ENCODE measurements around the gene GPBAR1. TPM values are rescaled to one million over a fixed set of nuclear protein-coding genes. Genes with fewer than 3 reads are reported as not detected.

The GPBAR1 gene
- total RNA-seq, 4 donors from 2014 or later = 24.7 to 74.2 (median 59.1) TPM

- TF ChIP-seq, protein P1, sequence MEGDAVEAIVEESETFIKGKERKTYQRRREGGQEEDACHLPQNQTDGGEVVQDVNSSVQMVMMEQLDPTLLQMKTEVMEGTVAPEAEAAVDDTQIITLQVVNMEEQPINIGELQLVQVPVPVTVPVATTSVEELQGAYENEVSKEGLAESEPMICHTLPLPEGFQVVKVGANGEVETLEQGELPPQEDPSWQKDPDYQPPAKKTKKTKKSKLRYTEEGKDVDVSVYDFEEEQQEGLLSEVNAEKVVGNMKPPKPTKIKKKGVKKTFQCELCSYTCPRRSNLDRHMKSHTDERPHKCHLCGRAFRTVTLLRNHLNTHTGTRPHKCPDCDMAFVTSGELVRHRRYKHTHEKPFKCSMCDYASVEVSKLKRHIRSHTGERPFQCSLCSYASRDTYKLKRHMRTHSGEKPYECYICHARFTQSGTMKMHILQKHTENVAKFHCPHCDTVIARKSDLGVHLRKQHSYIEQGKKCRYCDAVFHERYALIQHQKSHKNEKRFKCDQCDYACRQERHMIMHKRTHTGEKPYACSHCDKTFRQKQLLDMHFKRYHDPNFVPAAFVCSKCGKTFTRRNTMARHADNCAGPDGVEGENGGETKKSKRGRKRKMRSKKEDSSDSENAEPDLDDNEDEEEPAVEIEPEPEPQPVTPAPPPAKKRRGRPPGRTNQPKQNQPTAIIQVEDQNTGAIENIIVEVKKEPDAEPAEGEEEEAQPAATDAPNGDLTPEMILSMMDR (IDR thresholded peaks at IDR 0.05) = no peak
- ATAC-seq (ENCODE audit: low FRiP score) (no peak), DNase-seq (ENCODE audit: low spot score) (no peak)
Observed at GRCh38 chr2:218293715-218294429, 33.1 kb downstream of the GPBAR1 start.

DNA sequence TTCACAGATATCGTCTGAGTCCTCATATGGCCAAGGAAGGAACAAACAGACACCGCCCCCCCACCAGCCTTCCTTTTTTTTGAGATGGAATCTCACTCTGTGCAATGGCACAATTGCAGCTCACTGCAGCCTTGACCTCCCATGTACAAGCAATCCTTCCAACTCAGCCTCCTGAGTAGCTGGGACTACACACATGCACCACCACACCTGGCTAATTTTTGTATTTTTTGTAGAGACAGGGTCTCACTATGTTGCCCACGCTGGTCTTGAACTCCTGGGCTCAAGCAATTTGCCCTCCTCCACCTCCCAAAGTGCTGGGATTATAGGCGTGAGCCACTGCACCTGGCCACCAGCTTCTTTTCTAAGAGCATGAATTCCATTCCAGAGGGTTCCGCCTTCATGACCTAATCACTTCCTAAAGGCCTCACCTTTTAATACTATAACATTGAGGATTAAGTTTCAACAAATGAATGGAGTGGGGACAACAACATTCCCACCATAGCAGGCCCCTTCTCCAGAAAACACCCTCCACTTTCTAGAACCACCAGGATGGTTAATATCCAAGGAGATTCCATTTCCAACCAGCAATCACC, 33.7 kb downstream of the GPBAR1 start:
- TF ChIP-seq, protein P1 (IDR thresholded peaks at IDR 0.05) = no peak
- ATAC-seq (ENCODE audit: low FRiP score) = no peak
- no peak for DNase-seq (ENCODE audit: low spot score)

GRCh38 chr2:218295029-218295428, 34.2 kb downstream of the GPBAR1 start:
- ATAC-seq (ENCODE audit: low FRiP score) (no peak), DNase-seq (ENCODE audit: low spot score) (no peak)
- TF ChIP-seq, protein P1 (IDR thresholded peaks at IDR 0.05) = no peak

DNA sequence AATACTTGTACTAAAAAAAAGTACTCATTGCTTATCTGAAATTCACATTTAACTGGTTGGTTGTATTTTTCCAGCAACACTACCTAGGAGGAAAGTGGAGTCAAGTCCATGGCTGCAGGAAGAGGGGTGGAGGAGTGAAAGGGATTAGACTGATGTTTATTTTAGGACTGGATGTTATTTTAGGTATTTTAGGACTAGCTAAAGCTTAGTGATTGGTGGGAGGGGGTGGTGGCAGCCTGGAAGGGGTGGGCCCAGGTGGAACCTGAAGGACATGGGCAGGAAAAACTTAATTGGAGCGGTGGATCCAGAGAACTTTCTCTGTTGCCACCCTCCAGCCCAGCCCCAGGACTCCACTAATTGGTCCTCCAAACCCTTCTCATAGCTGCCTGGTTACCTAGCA, 35.4 kb downstream of the GPBAR1 start:
- TF ChIP-seq, protein P1 (IDR thresholded peaks at IDR 0.05) = no peak
- no peak for DNase-seq (ENCODE audit: low spot score)

GRCh38 chr2:218296847-218297246, 36.0 kb downstream of the GPBAR1 start:
- no peak for ATAC-seq (ENCODE audit: low FRiP score)
- TF ChIP-seq, protein P1 (IDR thresholded peaks at IDR 0.05) = no peak

More for the DNA sequence above, 35.4 kb downstream of the GPBAR1 start:
- ATAC-seq (ENCODE audit: low FRiP score) = no peak

GRCh38 chr2:218298314-218298875, 37.6 kb downstream of the GPBAR1 start:
- TF ChIP-seq, protein P1 (IDR thresholded peaks at IDR 0.05) = no peak
- ATAC-seq (ENCODE audit: low FRiP score) = no peak
- no peak for DNase-seq (ENCODE audit: low spot score)

More at GRCh38 chr2:218296847-218297246, 36.0 kb downstream of the GPBAR1 start:
- DNase-seq (ENCODE audit: low spot score) = no peak
